HepG2 (cell line): ENCODE measurements around the gene NNMT. TPM values are rescaled to one million over a fixed set of nuclear protein-coding genes. Genes with fewer than 3 reads are reported as not detected.
A peak's percentile ranks its signal among the peaks of the same experiment; 100 is the strongest.

ENCODE experiments used
- ATF5 ChIP-seq: sonication (generic); formaldehyde crosslinking; IDR thresholded peaks from 2 replicates; pipeline ENCODE4 v1.4.0; 2020; ENCODE audit warnings: mild to moderate bottlenecking, low read depth, missing genetic modification reagents
- ATF7 ChIP-seq, 2 experiments: fragments of 450-650 bp in 1 of 2; sonication (generic) in 1 of 2; formaldehyde crosslinking in 1 of 2; IDR thresholded peaks; 2 replicates each; pipeline versions ENCODE4 v1.4.0 to v1.6.1; 2016 to 2020; ENCODE audit warnings: antibody characterized with exemption in 1 of 2, mild to moderate bottlenecking in 1 of 2, missing genetic modification reagents in 1 of 2
- CBX1 ChIP-seq: IDR thresholded peaks from one replicate; pipeline ENCODE4 v1.6.1; 2016; ENCODE audit warnings: antibody characterized with exemption, low read depth
- FOXJ3 ChIP-seq: sonication (generic); formaldehyde crosslinking; IDR thresholded peaks from 2 replicates; pipeline ENCODE4 v1.4.0; 2020; ENCODE audit warnings: missing genetic modification reagents, mild to moderate bottlenecking, borderline replicate concordance
- GZF1 ChIP-seq: sonication (generic); formaldehyde crosslinking; IDR thresholded peaks from 2 replicates; pipeline ENCODE4 v1.5.1; 2020; ENCODE audit warnings: mild to moderate bottlenecking, missing genetic modification reagents
- NKX3-1 ChIP-seq: sonication (generic); formaldehyde crosslinking; IDR thresholded peaks from 2 replicates; pipeline ENCODE4 v1.5.0; 2020; ENCODE audit warnings: missing genetic modification reagents
- PATZ1 ChIP-seq: sonication (generic); formaldehyde crosslinking; IDR thresholded peaks from 2 replicates; pipeline ENCODE4 v1.4.0; 2020; ENCODE audit warnings: missing genetic modification reagents
- PAWR ChIP-seq: sonication (generic); formaldehyde crosslinking; IDR thresholded peaks from 2 replicates; pipeline ENCODE4 v1.4.0; 2020; ENCODE audit warnings: missing genetic modification reagents, mild to moderate bottlenecking, borderline replicate concordance
- RELA ChIP-seq: sonication (generic); formaldehyde crosslinking; IDR thresholded peaks from 2 replicates; pipeline ENCODE4 v1.4.0; 2020; ENCODE audit warnings: missing genetic modification reagents
- SKIL ChIP-seq: sonication (generic); formaldehyde crosslinking; IDR thresholded peaks from 2 replicates; pipeline ENCODE4 v1.8.0; 2022; ENCODE audit warnings: missing genetic modification reagents, mild to moderate bottlenecking, moderate library complexity, borderline replicate concordance
- TFE3 ChIP-seq: IDR thresholded peaks from 2 replicates; pipeline ENCODE4 v1.6.1; 2016
- TGIF2 ChIP-seq: IDR thresholded peaks from 2 replicates; pipeline ENCODE4 v1.6.1; 2016; ENCODE audit warnings: control low read depth, missing compliant biosample characterization
- ZMAT5 ChIP-seq: sonication (generic); formaldehyde crosslinking; IDR thresholded peaks from 2 replicates; pipeline ENCODE4 v1.5.0; 2020; ENCODE audit warnings: mild to moderate bottlenecking, low read depth, missing genetic modification reagents, borderline replicate concordance
- ZNF10 ChIP-seq: sonication (generic); formaldehyde crosslinking; IDR thresholded peaks from 2 replicates; pipeline ENCODE4 v1.4.0; 2020; ENCODE audit warnings: mild to moderate bottlenecking, low read depth, missing genetic modification reagents, borderline replicate concordance
- ZNF431 ChIP-seq: sonication (generic); formaldehyde crosslinking; IDR thresholded peaks from 2 replicates; pipeline ENCODE4 v1.9.0; 2022; ENCODE audit warnings: missing genetic modification reagents, low read depth, mild to moderate bottlenecking, borderline replicate concordance
- ZNF563 ChIP-seq: sonication (generic); formaldehyde crosslinking; IDR thresholded peaks from 2 replicates; pipeline ENCODE4 v1.8.0; 2022; ENCODE audit warnings: mild to moderate bottlenecking, moderate library complexity, missing genetic modification reagents
- ZNF687 ChIP-seq: sonication (generic); formaldehyde crosslinking; IDR thresholded peaks from 2 replicates; pipeline ENCODE4 v1.5.1; 2020; ENCODE audit warnings: mild to moderate bottlenecking, missing genetic modification reagents, moderate library complexity
- polyA plus RNA-seq, 8 experiments: library from polyadenylated mRNA; depleted of rRNA in 3 of 8; stranded (reverse) in 7 of 8; unstranded in 1 of 8; fragments of >200 nt; fragmentation: Illumina TruSeq in 4 of 8; extraction: Trizol in 4 of 8; gene quantifications; 2 replicates each; pipeline versions ENCODE4 v1.2.1 to v1.2.3, GENCODE V29; 2011 to 2016; ENCODE audit warnings: low read depth in 4 of 8, missing spikeins in 1 of 8, mixed read lengths in 1 of 8; ENCODE audit not compliant: insufficient read depth in 1 of 8
- total RNA-seq, 5 experiments: library from RNA; depleted of rRNA; stranded (reverse); fragments of >200 nt; fragmentation: Illumina TruSeq; extraction: Trizol; gene quantifications; 2 replicates each; pipeline ENCODE4 v1.2.3, GENCODE V29; 2016; ENCODE audit warnings: low read depth in 1 of 5

The NNMT gene
- total and polyA plus RNA-seq, 2 of the 13 experiments (the other 11 are each of a cell fraction or from before 2014, with no cell fraction given), result 0.13 TPM; not detected in 1

- no peak for TF ChIP-seq ZNF687 (CRISPR knock-in tag)
- TF ChIP-seq FOXJ3, result no peak; the same call in 1 of the 2 replicates
- TF ChIP-seq ATF7 (IDR thresholded peaks at IDR 0.05), result no peak
- TF ChIP-seq ATF7 (CRISPR knock-in tag; IDR thresholded peaks at IDR 0.05), result no peak
- TF ChIP-seq GZF1, result no peak
- no peak for TF ChIP-seq PAWR
- TF ChIP-seq NKX3-1 (CRISPR knock-in tag), result no peak
- TF ChIP-seq ATF5 (CRISPR knock-in tag), result no peak
- no peak for TF ChIP-seq ZMAT5 (CRISPR knock-in tag)
- no peak for TF ChIP-seq ZNF563
- TF ChIP-seq TFE3 (CRISPR knock-in tag), result peak; percentile 41; the same call in 1 of the 2 replicates
- peak; percentile 86; the same call in 1 of the 2 replicates for TF ChIP-seq SKIL (CRISPR knock-in tag)
- TF ChIP-seq ZNF10, result no peak
- TF ChIP-seq CBX1, result no peak
- 0 out of 2 replicates have a peak, but pooled peaks have one; percentile 39 for TF ChIP-seq ZNF431
- TF ChIP-seq TGIF2, result no peak
- no peak for TF ChIP-seq PATZ1 (CRISPR knock-in tag)
- no peak for TF ChIP-seq RELA
These were observed 19.7 kb downstream of the NNMT start (continued) for GRCh38 chr11:114315749-114316368.
